Measurements from ENCODE around the gene C9orf152. TPM values are rescaled to one million over a fixed set of nuclear protein-coding genes. Genes with fewer than 3 reads are reported as not detected.

The C9orf152 gene
- total and polyA plus RNA-seq, 2 of the 13 experiments (the other 11 are each of a cell fraction or from before 2014, with no cell fraction given): 0.24 to 0.48 TPM

DNA sequence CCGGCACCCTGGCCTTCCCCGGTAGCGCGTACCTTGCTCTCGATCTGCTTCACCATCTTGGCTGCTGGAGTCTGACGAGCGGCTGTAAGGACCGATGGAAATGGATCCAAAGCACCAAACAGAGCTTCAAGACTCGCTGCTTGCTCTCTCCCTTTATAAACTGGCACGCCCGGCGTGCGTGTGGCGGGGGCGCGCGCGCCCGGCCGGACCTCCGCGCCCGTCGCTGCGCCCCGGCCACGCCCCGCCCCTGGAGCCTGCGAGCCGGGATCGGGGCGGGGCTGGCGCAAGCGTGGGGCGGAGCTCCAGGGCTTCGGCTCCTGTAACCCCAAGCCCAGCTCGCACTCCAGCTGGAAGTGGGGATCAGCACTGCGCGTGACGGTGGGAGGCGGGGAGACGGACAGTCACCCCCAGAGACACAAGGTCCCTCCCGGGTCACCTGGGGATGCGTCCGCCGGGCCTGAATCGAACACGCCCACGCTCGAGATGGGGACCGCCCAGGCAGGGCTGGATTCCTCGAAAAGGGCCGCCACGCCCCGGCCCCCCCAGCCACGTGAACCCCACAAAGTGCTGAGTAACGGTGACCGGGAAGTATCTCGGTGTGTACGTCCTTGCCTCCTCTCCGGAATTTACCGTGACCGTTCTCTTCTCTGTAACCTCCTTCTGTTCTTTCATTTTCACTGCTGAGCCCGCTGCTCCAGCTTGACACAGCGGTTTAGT lies 48.6 kb upstream of the C9orf152 start, which contains the start of gene TXN (continued):
- TF ChIP-seq EZH2 (conservative IDR thresholded peaks at IDR 0.05; ENCODE audit: low read depth, low read length) (no peak), RFX5 (IDR thresholded peaks at IDR 0.05; ENCODE audit: low read depth, low read length) (no peak), ZFP36L2 (CRISPR knock-in tag; IDR thresholded peaks at IDR 0.05) (no peak), ZNF670 (CRISPR knock-in tag; IDR thresholded peaks at IDR 0.05; ENCODE audit: borderline replicate concordance) (no peak; the same call in 1 of the 2 replicates), JARID2 (CRISPR knock-in tag; IDR thresholded peaks at IDR 0.05; ENCODE audit: insufficient replicate concordance) (no peak), PTBP1 (IDR thresholded peaks at IDR 0.05; ENCODE audit: low read depth, low read length, poor library complexity, severe bottlenecking) (no peak), ZNF382 (CRISPR knock-in tag; IDR thresholded peaks at IDR 0.05; ENCODE audit: borderline replicate concordance) (no peak), HBP1 (CRISPR knock-in tag; IDR thresholded peaks at IDR 0.05; ENCODE audit: low read depth) (no peak; the same call in 1 of the 2 replicates), RBFOX2 (IDR thresholded peaks at IDR 0.05; ENCODE audit: low read depth, low read length) (peak; percentile 76), GMEB2 (CRISPR knock-in tag; IDR thresholded peaks at IDR 0.05; ENCODE audit: low read depth) (peak; percentile 23), ZNF331 (CRISPR knock-in tag; IDR thresholded peaks at IDR 0.05) (no peak), ZNF335 (CRISPR knock-in tag; IDR thresholded peaks at IDR 0.05) (no peak), HMG20A (CRISPR knock-in tag; IDR thresholded peaks at IDR 0.05; ENCODE audit: borderline replicate concordance) (no peak), RBAK (CRISPR knock-in tag; IDR thresholded peaks at IDR 0.05) (no peak), ZNF782 (CRISPR knock-in tag; IDR thresholded peaks at IDR 0.05; ENCODE audit: borderline replicate concordance) (no peak; the same call in 1 of the 2 replicates), ZBED4 (CRISPR knock-in tag; IDR thresholded peaks at IDR 0.05; ENCODE audit: borderline replicate concordance) (no peak), ISX (CRISPR knock-in tag; conservative IDR thresholded peaks at IDR 0.05) (no peak; the same call in 1 of the 2 replicates), RFX3 (CRISPR knock-in tag; IDR thresholded peaks at IDR 0.05) (no peak), TCF7 (IDR thresholded peaks at IDR 0.05; ENCODE audit: low read depth) (no peak), RBM39 (IDR thresholded peaks at IDR 0.05; ENCODE audit: low read depth, low read length, poor library complexity, severe bottlenecking) (no peak)

Data from HepG2 (cell line).